Neural cell (in vitro differentiated cells): ENCODE measurements around the gene PTTG1IP. TPM values are rescaled to one million over a fixed set of nuclear protein-coding genes. Genes with fewer than 3 reads are reported as not detected.

Experiments used
- H2AFZ ChIP-seq: fragments of 200-600, 300-800 bp; sonication (generic), shearing (Covaris generic); 2 replicates; pipeline ENCODE4 v1.6.0; 2014; ENCODE audit warnings: low read depth, mild to moderate bottlenecking, antibody characterized with exemption, low read length, moderate library complexity
- H3F3A ChIP-seq: fragments of 200-600 bp; shearing (Covaris generic); 2 replicates; pipeline ENCODE4 v1.6.1; 2016; ENCODE audit warnings: mild to moderate bottlenecking, moderate library complexity, mixed read lengths, antibody characterized with exemption, low read length; ENCODE audit not compliant: insufficient read depth, poor library complexity, severe bottlenecking
- H3K27ac ChIP-seq: fragments of 200-600, 300-800 bp; sonication (generic), shearing (Covaris generic); 2 replicates; pipeline ENCODE4 v1.5.1; 2014; ENCODE audit warnings: mild to moderate bottlenecking, low read length, moderate library complexity
- H3K27me3 ChIP-seq: fragments of 300-800, 200-600 bp; sonication (generic), shearing (Covaris generic); 2 replicates; pipeline ENCODE4 v1.6.0; 2014; ENCODE audit warnings: mild to moderate bottlenecking, low read depth, low read length, moderate library complexity; ENCODE audit not compliant: insufficient read depth
- H3K36me3 ChIP-seq: fragments of 300-800, 200-600 bp; sonication (generic), shearing (Covaris generic); 2 replicates; pipeline ENCODE4 v1.5.1; 2014; ENCODE audit warnings: mild to moderate bottlenecking, antibody characterized with exemption, low read length, moderate library complexity; ENCODE audit not compliant: insufficient read depth
- H3K4me2 ChIP-seq: fragments of 300-800, 200-600 bp; sonication (generic), shearing (Covaris generic); 2 replicates; pipeline ENCODE4 v1.6.0; 2014; ENCODE audit warnings: mild to moderate bottlenecking, low read length
- H3K4me3 ChIP-seq: fragments of 300-800, 200-600 bp; sonication (generic), shearing (Covaris generic); 2 replicates; pipeline ENCODE4 v1.5.1; 2014; ENCODE audit warnings: mild to moderate bottlenecking, low read length, moderate library complexity
- H3K79me2 ChIP-seq: fragments of 200-600 bp; shearing (Covaris generic); replicated peaks from 2 replicates; pipeline ENCODE4 v1.6.0; 2014; ENCODE audit warnings: mild to moderate bottlenecking, low read length, moderate library complexity; ENCODE audit not compliant: insufficient read depth
- H3K9ac ChIP-seq: fragments of 300-800, 200-600 bp; sonication (generic), shearing (Covaris generic); 2 replicates; pipeline ENCODE4 v1.6.1; 2016; ENCODE audit warnings: mild to moderate bottlenecking, low read length, mixed read lengths
- H3K9me2 ChIP-seq: fragments of 200-600 bp; shearing (Covaris generic); 2 replicates; pipeline ENCODE4 v1.6.1; 2016; ENCODE audit warnings: mild to moderate bottlenecking, low read length, mixed read lengths; ENCODE audit not compliant: insufficient read depth
- H3K9me3 ChIP-seq: fragments of 200-600, 300-800 bp; sonication (generic), shearing (Covaris generic); 2 replicates; pipeline ENCODE4 v1.6.1; 2016; ENCODE audit warnings: mild to moderate bottlenecking, mixed run types, low read length, moderate library complexity, mixed read lengths
- H4K20me1 ChIP-seq: fragments of 200-600 bp; shearing (Covaris generic); 2 replicates; pipeline ENCODE4 v1.6.1; 2016; ENCODE audit warnings: mild to moderate bottlenecking, mixed run types; ENCODE audit not compliant: insufficient read depth
- EP300 ChIP-seq: fragments of 450-650 bp; conservative IDR thresholded peaks from 2 replicates; pipeline ENCODE4 v1.6.1; 2014; ENCODE audit warnings: antibody characterized with exemption, mild to moderate bottlenecking, moderate library complexity; ENCODE audit not compliant: poor library complexity, severe bottlenecking
- EZH2 ChIP-seq: fragments of 200-600, 300-800 bp; shearing (Covaris generic), sonication (generic); IDR thresholded peaks from 2 replicates; pipeline ENCODE4 v1.6.1; 2014; ENCODE audit warnings: antibody characterized with exemption, low read length, borderline replicate concordance, mild to moderate bottlenecking; ENCODE audit not compliant: insufficient read depth, poor library complexity, severe bottlenecking
- MXI1 ChIP-seq: fragments of 450-650 bp; conservative IDR thresholded peaks from 2 replicates; pipeline ENCODE4 v1.6.1; 2014; ENCODE audit warnings: antibody characterized with exemption, mild to moderate bottlenecking; ENCODE audit not compliant: poor library complexity, severe bottlenecking
- POLR2AphosphoS5 ChIP-seq: IDR thresholded peaks from 2 replicates; pipeline ENCODE4 v1.6.1; 2012
- RAD21 ChIP-seq: fragments of 450-650 bp; conservative IDR thresholded peaks from 2 replicates; pipeline ENCODE4 v1.6.1; 2014; ENCODE audit warnings: antibody characterized with exemption, mild to moderate bottlenecking, moderate library complexity
- SMC3 ChIP-seq: fragments of 450-650 bp; conservative IDR thresholded peaks from 2 replicates; pipeline ENCODE4 v1.6.1; 2014; ENCODE audit warnings: antibody characterized with exemption, mild to moderate bottlenecking, moderate library complexity; ENCODE audit not compliant: poor library complexity
- TAF1 ChIP-seq: IDR thresholded peaks from 2 replicates; pipeline ENCODE4 v1.6.1; 2012; ENCODE audit warnings: low read depth
- polyA plus RNA-seq: library from polyadenylated mRNA; depleted of rRNA; stranded (reverse); fragments of >200 nt; gene quantifications from 2 replicates; pipeline ENCODE4 v1.2.3, GENCODE V29; 2014
- TF ChIP-seq, protein P1 (sequence below): fragments of 450-650 bp; IDR thresholded peaks from 2 replicates; pipeline ENCODE4 v1.5.1; 2014; ENCODE audit warnings: antibody characterized with exemption, mild to moderate bottlenecking, moderate library complexity; ENCODE audit not compliant: poor library complexity, severe bottlenecking
- TF ChIP-seq, protein P2 (sequence below): IDR thresholded peaks from 2 replicates; pipeline ENCODE4 v1.6.1; 2012; ENCODE audit warnings: borderline replicate concordance

The PTTG1IP gene
- polyA plus RNA-seq, 1 donor from 2014 or later, result 152 TPM

DNA sequence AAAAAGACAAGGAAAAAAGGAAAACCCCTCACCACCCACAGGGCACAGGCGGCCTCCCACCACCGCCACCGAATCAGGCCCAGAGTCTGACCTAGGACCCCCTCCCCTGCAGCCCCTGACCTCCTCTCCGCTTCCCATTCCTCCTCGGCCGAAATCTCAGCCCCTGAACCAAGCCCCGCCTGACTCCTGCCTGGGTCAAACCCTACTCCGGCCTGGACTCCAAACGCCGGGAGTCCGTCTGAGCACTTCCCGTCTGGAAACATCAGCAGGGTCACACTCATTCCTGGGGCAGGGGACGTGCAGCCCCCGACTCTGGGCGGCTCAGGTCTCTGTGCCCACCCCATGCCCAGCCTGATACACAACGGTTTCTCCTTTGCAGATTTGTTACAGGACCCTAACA lies 29.2 kb downstream of the PTTG1IP start:
- no peaks in the 10 kb centered on the region for H3K79me2 ChIP-seq
- H3K9me3 ChIP-seq, result no peaks in the 10 kb centered on the region
- H3K27me3 ChIP-seq, result no peaks in the 10 kb centered on the region
- no peak overlapping the region for H3K4me2 ChIP-seq
- H3K9ac ChIP-seq, result no peak overlapping the region
- no peaks in the 10 kb centered on the region for H4K20me1 ChIP-seq
- H2AFZ ChIP-seq, result no peak overlapping the region
- no peaks in the 10 kb centered on the region for H3F3A ChIP-seq
- TF ChIP-seq MXI1 (no peak), EZH2 (no peak), RAD21 (no peak), SMC3 (no peak), POLR2AphosphoS5 (no peak), TAF1 (no peak), EP300 (no peak)
- TF ChIP-seq, protein P1, sequence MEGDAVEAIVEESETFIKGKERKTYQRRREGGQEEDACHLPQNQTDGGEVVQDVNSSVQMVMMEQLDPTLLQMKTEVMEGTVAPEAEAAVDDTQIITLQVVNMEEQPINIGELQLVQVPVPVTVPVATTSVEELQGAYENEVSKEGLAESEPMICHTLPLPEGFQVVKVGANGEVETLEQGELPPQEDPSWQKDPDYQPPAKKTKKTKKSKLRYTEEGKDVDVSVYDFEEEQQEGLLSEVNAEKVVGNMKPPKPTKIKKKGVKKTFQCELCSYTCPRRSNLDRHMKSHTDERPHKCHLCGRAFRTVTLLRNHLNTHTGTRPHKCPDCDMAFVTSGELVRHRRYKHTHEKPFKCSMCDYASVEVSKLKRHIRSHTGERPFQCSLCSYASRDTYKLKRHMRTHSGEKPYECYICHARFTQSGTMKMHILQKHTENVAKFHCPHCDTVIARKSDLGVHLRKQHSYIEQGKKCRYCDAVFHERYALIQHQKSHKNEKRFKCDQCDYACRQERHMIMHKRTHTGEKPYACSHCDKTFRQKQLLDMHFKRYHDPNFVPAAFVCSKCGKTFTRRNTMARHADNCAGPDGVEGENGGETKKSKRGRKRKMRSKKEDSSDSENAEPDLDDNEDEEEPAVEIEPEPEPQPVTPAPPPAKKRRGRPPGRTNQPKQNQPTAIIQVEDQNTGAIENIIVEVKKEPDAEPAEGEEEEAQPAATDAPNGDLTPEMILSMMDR, result no peak
- TF ChIP-seq, protein P2, sequence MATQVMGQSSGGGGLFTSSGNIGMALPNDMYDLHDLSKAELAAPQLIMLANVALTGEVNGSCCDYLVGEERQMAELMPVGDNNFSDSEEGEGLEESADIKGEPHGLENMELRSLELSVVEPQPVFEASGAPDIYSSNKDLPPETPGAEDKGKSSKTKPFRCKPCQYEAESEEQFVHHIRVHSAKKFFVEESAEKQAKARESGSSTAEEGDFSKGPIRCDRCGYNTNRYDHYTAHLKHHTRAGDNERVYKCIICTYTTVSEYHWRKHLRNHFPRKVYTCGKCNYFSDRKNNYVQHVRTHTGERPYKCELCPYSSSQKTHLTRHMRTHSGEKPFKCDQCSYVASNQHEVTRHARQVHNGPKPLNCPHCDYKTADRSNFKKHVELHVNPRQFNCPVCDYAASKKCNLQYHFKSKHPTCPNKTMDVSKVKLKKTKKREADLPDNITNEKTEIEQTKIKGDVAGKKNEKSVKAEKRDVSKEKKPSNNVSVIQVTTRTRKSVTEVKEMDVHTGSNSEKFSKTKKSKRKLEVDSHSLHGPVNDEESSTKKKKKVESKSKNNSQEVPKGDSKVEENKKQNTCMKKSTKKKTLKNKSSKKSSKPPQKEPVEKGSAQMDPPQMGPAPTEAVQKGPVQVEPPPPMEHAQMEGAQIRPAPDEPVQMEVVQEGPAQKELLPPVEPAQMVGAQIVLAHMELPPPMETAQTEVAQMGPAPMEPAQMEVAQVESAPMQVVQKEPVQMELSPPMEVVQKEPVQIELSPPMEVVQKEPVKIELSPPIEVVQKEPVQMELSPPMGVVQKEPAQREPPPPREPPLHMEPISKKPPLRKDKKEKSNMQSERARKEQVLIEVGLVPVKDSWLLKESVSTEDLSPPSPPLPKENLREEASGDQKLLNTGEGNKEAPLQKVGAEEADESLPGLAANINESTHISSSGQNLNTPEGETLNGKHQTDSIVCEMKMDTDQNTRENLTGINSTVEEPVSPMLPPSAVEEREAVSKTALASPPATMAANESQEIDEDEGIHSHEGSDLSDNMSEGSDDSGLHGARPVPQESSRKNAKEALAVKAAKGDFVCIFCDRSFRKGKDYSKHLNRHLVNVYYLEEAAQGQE, result no peak
- no peak overlapping the region for H3K27ac ChIP-seq
- no peaks in the 10 kb centered on the region for H3K9me2 ChIP-seq
- H3K36me3 ChIP-seq, result no peaks in the 10 kb centered on the region
- H3K4me3 ChIP-seq, result no peak overlapping the region

DNA sequence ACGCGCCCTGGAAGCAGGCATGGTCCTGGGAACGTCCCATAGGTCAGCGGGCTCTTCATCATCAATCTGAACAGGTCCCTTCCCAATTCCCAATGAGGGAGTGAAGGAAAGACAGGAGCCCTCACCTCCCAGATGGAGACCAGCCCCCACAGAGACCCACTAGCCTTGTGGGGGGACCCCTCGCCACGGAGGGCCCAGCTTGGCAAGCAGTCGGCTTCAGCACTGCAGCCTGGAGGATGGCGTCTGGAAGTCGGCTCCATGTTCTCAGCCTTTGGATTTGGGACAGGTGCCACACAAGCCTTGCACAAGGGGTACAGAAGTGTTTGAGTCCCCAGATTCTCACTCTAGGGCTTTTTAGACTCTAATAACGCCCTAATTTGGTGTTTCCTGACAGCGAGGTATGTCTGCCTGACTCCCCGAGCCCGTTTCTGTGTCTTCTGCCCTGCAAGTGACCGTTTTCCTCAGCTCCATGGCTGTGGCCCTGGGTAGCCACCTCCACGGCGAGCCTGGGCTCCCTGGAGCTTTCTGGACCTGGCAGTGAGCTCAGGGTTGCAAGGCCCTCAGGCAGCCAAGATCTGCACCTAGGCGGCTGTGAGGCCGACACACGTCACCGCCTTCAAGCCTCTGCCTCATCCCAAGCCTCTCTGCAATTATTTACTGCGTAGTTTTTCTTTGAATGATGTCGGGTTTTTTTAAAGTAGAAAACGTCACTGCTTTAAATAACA lies 30.6 kb downstream of the PTTG1IP start:
- Histone ChIP-seq H3K4me2 (no peak overlapping the region), H4K20me1 (no peaks in the 10 kb centered on the region), H3K27ac (no peak overlapping the region), H3F3A (no peaks in the 10 kb centered on the region), H2AFZ (no peak overlapping the region), H3K27me3 (no peaks in the 10 kb centered on the region), H3K9ac (no peak overlapping the region), H3K9me3 (no peaks in the 10 kb centered on the region), H3K4me3 (no peak overlapping the region), H3K79me2 (no peaks in the 10 kb centered on the region), H3K9me2 (no peaks in the 10 kb centered on the region), H3K36me3 (no peaks in the 10 kb centered on the region)
- no peak for TF ChIP-seq RAD21
- no peak for TF ChIP-seq EZH2
- no peak for TF ChIP-seq POLR2AphosphoS5
- TF ChIP-seq MXI1, result no peak
- TF ChIP-seq, protein P1, result no peak
- TF ChIP-seq, protein P2, result no peak
- TF ChIP-seq EP300, result no peak
- no peak for TF ChIP-seq SMC3
- TF ChIP-seq TAF1, result no peak
